SK-N-SH (cell line): ENCODE results near the gene RB1. TPM values are rescaled to one million over a fixed set of nuclear protein-coding genes. Genes with fewer than 3 reads are reported as not detected.

Experiments
- CTCF ChIA-PET: fragments of 300-600, 350-600 bp; formaldehyde crosslinking; extraction: SDS; loops from one replicate; lab custom pipeline; 2021; lab: Yijun Ruan, JAX
- POLR2A ChIA-PET: fragments of 350-600 bp; sonication (Branson Sonifier 250); formaldehyde crosslinking; extraction: SDS; loops from one replicate; lab custom pipeline; 2020; ENCODE audit warnings: antibody characterized with exemption, inconsistent platforms; lab: Yijun Ruan, JAX
- DNase-seq: peaks from one replicate; pipeline ENCODE4 v3.0.0; 2012
- H2AFZ ChIP-seq: fragments of 200-600 bp; sonication (generic); 2 replicates; pipeline ENCODE4 v1.8.1; 2016; ENCODE audit warnings: antibody characterized with exemption, mild to moderate bottlenecking, low read depth
- H3F3A ChIP-seq: fragments of 200-600 bp; sonication (generic); replicated peaks from 2 replicates; pipeline ENCODE3; 2016; ENCODE audit warnings: antibody characterized with exemption, mild to moderate bottlenecking; ENCODE audit not compliant: insufficient read depth
- H3K27ac ChIP-seq, 2 experiments: fragments of 200-500 bp in 1 of 2; fragments of 200-600 bp in 1 of 2; sonication (Bioruptor generic) in 1 of 2; sonication (generic), shearing (Covaris generic) in 1 of 2; 2 replicates each; pipeline versions ENCODE4 v1.5.1 to v1.6.1; 2014 to 2016; ENCODE audit warnings: low read depth in 2 of 2, inconsistent platforms in 1 of 2, low read length in 1 of 2, mild to moderate bottlenecking in 1 of 2, mixed read lengths in 1 of 2
- H3K27me3 ChIP-seq: fragments of 200-600 bp; sonication (generic), shearing (Covaris generic); 2 replicates; pipeline ENCODE4 v1.6.1; 2016; ENCODE audit warnings: mixed run types; ENCODE audit not compliant: insufficient read depth
- H3K36me3 ChIP-seq, 2 experiments: fragments of 200-500 bp in 1 of 2; fragments of 200-600 bp in 1 of 2; sonication (Bioruptor generic) in 1 of 2; sonication (generic) in 1 of 2; replicated peaks in 1 of 2; 2 replicates each; pipeline versions ENCODE3 to v1.5.1; 2014 to 2016; ENCODE audit warnings: low read length in 1 of 2, mild to moderate bottlenecking in 1 of 2; ENCODE audit not compliant: insufficient read depth in 2 of 2, control insufficient read depth in 1 of 2
- H3K4me1 ChIP-seq, 2 experiments: fragments of 200-500 bp in 1 of 2; fragments of 200-600 bp in 1 of 2; sonication (Bioruptor generic) in 1 of 2; sonication (generic), shearing (Covaris generic) in 1 of 2; 2 replicates each; pipeline versions ENCODE4 v1.5.1 to v1.6.1; 2014 to 2016; ENCODE audit warnings: low read depth in 1 of 2, low read length in 1 of 2, mixed run types in 1 of 2; ENCODE audit not compliant: insufficient read depth in 2 of 2, control insufficient read depth in 1 of 2
- H3K4me2 ChIP-seq: fragments of 200-600 bp; sonication (generic), shearing (Covaris generic); 2 replicates; pipeline ENCODE4 v1.6.1; 2017; ENCODE audit warnings: mixed run types
- H3K4me3 ChIP-seq, 2 experiments: fragments of 200-500 bp in 1 of 2; fragments of 200-600 bp in 1 of 2; sonication (Bioruptor generic) in 1 of 2; sonication (generic), shearing (Covaris generic) in 1 of 2; 2 replicates each; pipeline versions ENCODE4 v1.5.1 to v1.8.1; 2014 to 2016; ENCODE audit warnings: low read depth in 2 of 2, inconsistent platforms in 1 of 2, low read length in 1 of 2, mild to moderate bottlenecking in 1 of 2, mixed read lengths in 1 of 2, moderate library complexity in 1 of 2
- H3K79me2 ChIP-seq: fragments of 200-600 bp; sonication (generic); 2 replicates; pipeline ENCODE4 v1.8.1; 2017; ENCODE audit warnings: mild to moderate bottlenecking; ENCODE audit not compliant: insufficient read depth
- H3K9ac ChIP-seq: fragments of 200-600 bp; sonication (generic); 2 replicates; pipeline ENCODE4 v1.6.1; 2017; ENCODE audit warnings: mixed run types
- H3K9me2 ChIP-seq: fragments of 200-600 bp; sonication (generic); 2 replicates; pipeline ENCODE4 v1.6.1; 2017; ENCODE audit warnings: mixed run types
- H3K9me3 ChIP-seq: fragments of 200-600 bp; sonication (generic); 2 replicates; pipeline ENCODE4 v1.6.1; 2017; ENCODE audit warnings: mixed run types, mild to moderate bottlenecking, moderate library complexity
- H4K20me1 ChIP-seq: fragments of 200-600 bp; sonication (generic); 2 replicates; pipeline ENCODE4 v1.6.1; 2017; ENCODE audit warnings: mild to moderate bottlenecking, mixed run types; ENCODE audit not compliant: insufficient read depth
- CTCF ChIP-seq: fragments of 200-600 bp; sonication (generic); IDR thresholded peaks from 2 replicates; pipeline ENCODE4 v1.6.1; 2017; ENCODE audit warnings: antibody characterized with exemption, mild to moderate bottlenecking, moderate library complexity
- FOXM1 ChIP-seq: IDR thresholded peaks from 2 replicates; pipeline ENCODE4 v1.4.0; 2012; ENCODE audit warnings: low read depth, mild to moderate bottlenecking
- GATA2 ChIP-seq: sonication (generic); formaldehyde crosslinking; IDR thresholded peaks from 2 replicates; pipeline ENCODE4 v1.5.0; 2020; ENCODE audit warnings: mild to moderate bottlenecking, missing genetic modification reagents
- JUND ChIP-seq: IDR thresholded peaks from 2 replicates; pipeline ENCODE4 v1.4.0; 2012
- NRF1 ChIP-seq: IDR thresholded peaks from 2 replicates; pipeline ENCODE4 v1.6.1; 2012; ENCODE audit warnings: low read depth, mild to moderate bottlenecking, low read length
- POLR2AphosphoS5 ChIP-seq: IDR thresholded peaks from 2 replicates; pipeline ENCODE4 v1.6.1; 2012; ENCODE audit warnings: low read depth, low read length
- RXRA ChIP-seq: IDR thresholded peaks from 2 replicates; pipeline ENCODE4 v1.4.0; 2012; ENCODE audit warnings: low read depth, mild to moderate bottlenecking, borderline replicate concordance
- SMC3 ChIP-seq: IDR thresholded peaks from 2 replicates; pipeline ENCODE4 v1.6.1; 2012; ENCODE audit warnings: low read depth, low read length, improper control_type of control experiment
- TCF12 ChIP-seq: IDR thresholded peaks from 2 replicates; pipeline ENCODE4 v1.4.0; 2012
- TEAD4 ChIP-seq: IDR thresholded peaks from 2 replicates; pipeline ENCODE4 v1.4.0; 2012; ENCODE audit warnings: mild to moderate bottlenecking, borderline replicate concordance; ENCODE audit not compliant: insufficient read depth
- YY1 ChIP-seq: IDR thresholded peaks from 2 replicates; pipeline ENCODE4 v1.4.0; 2012; ENCODE audit warnings: low read depth, mild to moderate bottlenecking
- WGBS: methylation state at CpG from one replicate; pipeline ENCODE4 v1.1.6; 2017; ENCODE audit warnings: low lambda C conversion rate; 5-methylcytosine and 5-hydroxymethylcytosine counted together
- polyA plus RNA-seq, 3 experiments: library from polyadenylated mRNA; depleted of rRNA; stranded (reverse); fragments of >200 nt; gene quantifications; 2 replicates each; pipeline ENCODE4 v1.2.3, GENCODE V29; 2012
- TF ChIP-seq, protein P1 (sequence below): IDR thresholded peaks from 2 replicates; pipeline ENCODE4 v1.4.0; 2012; ENCODE audit warnings: low read depth, borderline replicate concordance
- TF ChIP-seq, protein P2 (sequence below): IDR thresholded peaks from 2 replicates; pipeline ENCODE4; 2012
- TF ChIP-seq, protein P3 (sequence below): IDR thresholded peaks from 2 replicates; pipeline ENCODE4 v1.4.0; 2012; ENCODE audit warnings: low read depth, borderline replicate concordance
- TF ChIP-seq, protein P4 (sequence below): IDR thresholded peaks from 2 replicates; pipeline ENCODE4 v1.6.1; 2012; ENCODE audit warnings: mild to moderate bottlenecking, low read depth, low read length, moderate library complexity
- TF ChIP-seq, protein P5 (sequence below): IDR thresholded peaks from 2 replicates; pipeline ENCODE4 v1.4.0; 2012; ENCODE audit warnings: low read depth

The RB1 gene
- polyA plus RNA-seq, 1 of the 3 experiments (the other 2 are of a cell fraction): 11.5 TPM

- Histone ChIP-seq H3K27ac (no peak overlapping the region), H2AFZ (no peak overlapping the region), H3K9me3 (no peaks in the 10 kb centered on the region; the same call in 1 of the 2 replicates), H3K36me3 (peaks cover 0 to 5% of the 10 kb centered on the region in 2 experiments), H3F3A (peaks cover 5% of the 10 kb centered on the region)
- WGBS: 88% methylated on average over 16 of the region's 16 CpGs
- no peak for DNase-seq
- TF ChIP-seq RXRA: no peak
- no peak for TF ChIP-seq YY1
- TF ChIP-seq, protein P1, sequence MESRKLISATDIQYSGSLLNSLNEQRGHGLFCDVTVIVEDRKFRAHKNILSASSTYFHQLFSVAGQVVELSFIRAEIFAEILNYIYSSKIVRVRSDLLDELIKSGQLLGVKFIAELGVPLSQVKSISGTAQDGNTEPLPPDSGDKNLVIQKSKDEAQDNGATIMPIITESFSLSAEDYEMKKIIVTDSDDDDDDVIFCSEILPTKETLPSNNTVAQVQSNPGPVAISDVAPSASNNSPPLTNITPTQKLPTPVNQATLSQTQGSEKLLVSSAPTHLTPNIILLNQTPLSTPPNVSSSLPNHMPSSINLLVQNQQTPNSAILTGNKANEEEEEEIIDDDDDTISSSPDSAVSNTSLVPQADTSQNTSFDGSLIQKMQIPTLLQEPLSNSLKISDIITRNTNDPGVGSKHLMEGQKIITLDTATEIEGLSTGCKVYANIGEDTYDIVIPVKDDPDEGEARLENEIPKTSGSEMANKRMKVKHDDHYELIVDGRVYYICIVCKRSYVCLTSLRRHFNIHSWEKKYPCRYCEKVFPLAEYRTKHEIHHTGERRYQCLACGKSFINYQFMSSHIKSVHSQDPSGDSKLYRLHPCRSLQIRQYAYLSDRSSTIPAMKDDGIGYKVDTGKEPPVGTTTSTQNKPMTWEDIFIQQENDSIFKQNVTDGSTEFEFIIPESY: no peak
- no peak for TF ChIP-seq TEAD4
- no peak for TF ChIP-seq POLR2AphosphoS5
- TF ChIP-seq, all 33 proteins: peak for 0
- Histone ChIP-seq H3K4me2 (no peak overlapping the region), H3K4me3 (no peak overlapping the region), H3K79me2 (no peaks in the 10 kb centered on the region), H3K9me2 (no peaks in the 10 kb centered on the region), H4K20me1 (no peaks in the 10 kb centered on the region), H3K27me3 (no peaks in the 10 kb centered on the region), H3K9ac (no peak overlapping the region), H3K4me1 (peaks cover 0 to 7% of the 10 kb centered on the region in 2 experiments; a peak in 2 of 4 replicates)
- POLR2A ChIA-PET: no interaction called here
- CTCF ChIA-PET: interaction anchor here (1.3 kb wide), 1 partner anchor 87 kb away, joined by 3 read pairs; no protein-coding TSS in a partner anchor
Measured at GRCh38 chr13:48492470-48493065, 189.0 kb downstream of the RB1 start.

GRCh38 chr13:48493066-48493765 is 189.7 kb downstream of the RB1 start:
- H2AFZ ChIP-seq: no peak overlapping the region
- 90% methylated on average over 4 of the region's 4 CpGs for WGBS
- H4K20me1 ChIP-seq: no peaks in the 10 kb centered on the region
- no peaks in the 10 kb centered on the region for H3K9me2 ChIP-seq
- no peak overlapping the region for H3K27ac ChIP-seq
- H3K4me2 ChIP-seq: no peak overlapping the region
- POLR2A ChIA-PET: no interaction called here
- CTCF ChIA-PET: no interaction called here
- H3K27me3 ChIP-seq: no peaks in the 10 kb centered on the region
- H3K36me3 ChIP-seq: peaks cover 0 to 3% of the 10 kb centered on the region in 2 experiments
- H3F3A ChIP-seq: peaks cover 5% of the 10 kb centered on the region
- TF ChIP-seq NRF1 (no peak), RXRA (no peak), JUND (no peak), FOXM1 (no peak), GATA2 (no peak), TCF12 (no peak), SMC3 (no peak), POLR2AphosphoS5 (no peak), CTCF (no peak)
- TF ChIP-seq, protein P2, sequence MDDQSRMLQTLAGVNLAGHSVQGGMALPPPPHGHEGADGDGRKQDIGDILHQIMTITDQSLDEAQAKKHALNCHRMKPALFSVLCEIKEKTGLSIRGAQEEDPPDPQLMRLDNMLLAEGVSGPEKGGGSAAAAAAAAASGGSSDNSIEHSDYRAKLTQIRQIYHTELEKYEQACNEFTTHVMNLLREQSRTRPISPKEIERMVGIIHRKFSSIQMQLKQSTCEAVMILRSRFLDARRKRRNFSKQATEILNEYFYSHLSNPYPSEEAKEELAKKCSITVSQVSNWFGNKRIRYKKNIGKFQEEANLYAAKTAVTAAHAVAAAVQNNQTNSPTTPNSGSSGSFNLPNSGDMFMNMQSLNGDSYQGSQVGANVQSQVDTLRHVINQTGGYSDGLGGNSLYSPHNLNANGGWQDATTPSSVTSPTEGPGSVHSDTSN: no peak
- TF ChIP-seq, protein P3, sequence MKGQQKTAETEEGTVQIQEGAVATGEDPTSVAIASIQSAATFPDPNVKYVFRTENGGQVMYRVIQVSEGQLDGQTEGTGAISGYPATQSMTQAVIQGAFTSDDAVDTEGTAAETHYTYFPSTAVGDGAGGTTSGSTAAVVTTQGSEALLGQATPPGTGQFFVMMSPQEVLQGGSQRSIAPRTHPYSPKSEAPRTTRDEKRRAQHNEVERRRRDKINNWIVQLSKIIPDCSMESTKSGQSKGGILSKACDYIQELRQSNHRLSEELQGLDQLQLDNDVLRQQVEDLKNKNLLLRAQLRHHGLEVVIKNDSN: no peak
- TF ChIP-seq, protein P4, sequence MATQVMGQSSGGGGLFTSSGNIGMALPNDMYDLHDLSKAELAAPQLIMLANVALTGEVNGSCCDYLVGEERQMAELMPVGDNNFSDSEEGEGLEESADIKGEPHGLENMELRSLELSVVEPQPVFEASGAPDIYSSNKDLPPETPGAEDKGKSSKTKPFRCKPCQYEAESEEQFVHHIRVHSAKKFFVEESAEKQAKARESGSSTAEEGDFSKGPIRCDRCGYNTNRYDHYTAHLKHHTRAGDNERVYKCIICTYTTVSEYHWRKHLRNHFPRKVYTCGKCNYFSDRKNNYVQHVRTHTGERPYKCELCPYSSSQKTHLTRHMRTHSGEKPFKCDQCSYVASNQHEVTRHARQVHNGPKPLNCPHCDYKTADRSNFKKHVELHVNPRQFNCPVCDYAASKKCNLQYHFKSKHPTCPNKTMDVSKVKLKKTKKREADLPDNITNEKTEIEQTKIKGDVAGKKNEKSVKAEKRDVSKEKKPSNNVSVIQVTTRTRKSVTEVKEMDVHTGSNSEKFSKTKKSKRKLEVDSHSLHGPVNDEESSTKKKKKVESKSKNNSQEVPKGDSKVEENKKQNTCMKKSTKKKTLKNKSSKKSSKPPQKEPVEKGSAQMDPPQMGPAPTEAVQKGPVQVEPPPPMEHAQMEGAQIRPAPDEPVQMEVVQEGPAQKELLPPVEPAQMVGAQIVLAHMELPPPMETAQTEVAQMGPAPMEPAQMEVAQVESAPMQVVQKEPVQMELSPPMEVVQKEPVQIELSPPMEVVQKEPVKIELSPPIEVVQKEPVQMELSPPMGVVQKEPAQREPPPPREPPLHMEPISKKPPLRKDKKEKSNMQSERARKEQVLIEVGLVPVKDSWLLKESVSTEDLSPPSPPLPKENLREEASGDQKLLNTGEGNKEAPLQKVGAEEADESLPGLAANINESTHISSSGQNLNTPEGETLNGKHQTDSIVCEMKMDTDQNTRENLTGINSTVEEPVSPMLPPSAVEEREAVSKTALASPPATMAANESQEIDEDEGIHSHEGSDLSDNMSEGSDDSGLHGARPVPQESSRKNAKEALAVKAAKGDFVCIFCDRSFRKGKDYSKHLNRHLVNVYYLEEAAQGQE: no peak
- TF ChIP-seq, protein P5, sequence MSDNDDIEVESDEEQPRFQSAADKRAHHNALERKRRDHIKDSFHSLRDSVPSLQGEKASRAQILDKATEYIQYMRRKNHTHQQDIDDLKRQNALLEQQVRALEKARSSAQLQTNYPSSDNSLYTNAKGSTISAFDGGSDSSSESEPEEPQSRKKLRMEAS: no peak
- H3K9me3 ChIP-seq: no peaks in the 10 kb centered on the region
- H3K79me2 ChIP-seq: no peaks in the 10 kb centered on the region
- H3K4me3 ChIP-seq: no peak overlapping the region
- DNase-seq: no peak
- no peak overlapping the region for H3K9ac ChIP-seq
- peaks cover 0 to 7% of the 10 kb centered on the region in 2 experiments; a peak in 2 of 4 replicates for H3K4me1 ChIP-seq
